ENCODE results near the gene MUCL3. TPM values are rescaled to one million over a fixed set of nuclear protein-coding genes. Genes with fewer than 3 reads are reported as not detected.

The MUCL3 gene
- polyA plus RNA-seq (2013, experiment 1 of 2) = not detected
- not detected for polyA plus RNA-seq (2013, experiment 2 of 2)

DNA sequence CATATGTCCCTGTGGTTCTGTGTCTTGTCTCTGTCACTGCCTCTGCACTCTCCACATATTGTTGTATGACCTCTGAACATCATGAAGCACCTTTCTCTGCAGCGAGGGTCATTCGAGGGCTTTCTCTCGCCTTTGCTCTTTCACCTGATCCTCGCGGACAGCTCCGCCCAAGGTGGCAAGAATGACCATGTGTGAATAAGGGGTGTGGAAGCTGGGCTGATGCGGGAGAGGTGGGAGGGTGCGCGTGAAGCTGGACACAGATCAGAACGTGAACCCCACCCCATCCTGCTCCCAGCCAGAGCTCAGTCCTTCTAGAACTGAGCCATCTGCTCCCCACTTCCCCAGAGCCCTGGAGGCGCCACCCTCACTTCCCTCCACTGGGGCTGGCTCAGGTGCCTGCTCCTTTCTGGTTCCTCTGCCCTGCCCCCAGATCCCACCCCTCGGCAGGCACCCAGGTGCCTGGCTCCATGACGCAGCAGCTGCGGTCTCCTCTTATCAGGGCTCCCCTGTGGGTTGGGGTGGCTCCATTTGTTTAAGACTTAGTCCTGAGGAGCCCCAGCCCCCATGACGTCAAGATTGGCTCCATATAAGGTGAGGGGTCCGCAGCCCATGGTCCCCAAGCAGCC lies at the start of gene MUCL3:
TSS of gene MUCL3 (plus strand) at position 613 of the 626 bp plus-strand sequence. CDS start 27 bp downstream, outside the sequence.
- H3K4me3 ChIP-seq (ENCODE audit: extremely low read depth, insufficient read depth, low read length, poor library complexity, severe bottlenecking) = no peak within 1 kb of the TSS
- no peak within 1 kb of the TSS for H3K27ac ChIP-seq (ENCODE audit: low read depth, low read length, severe bottlenecking)
- no peaks in the 10 kb centered on the region for H3K36me3 ChIP-seq (ENCODE audit: control insufficient read depth, insufficient read depth, low read length)
- H3K9me3 ChIP-seq (ENCODE audit: control insufficient read depth, low read length) = no peaks in the 10 kb centered on the region
- H3K4me1 ChIP-seq (ENCODE audit: control insufficient read depth, insufficient read depth, low read length, poor library complexity, severe bottlenecking) = peaks cover 4% of the 10 kb centered on the region
- WGBS, 2 experiments (ENCODE audit: insufficient coverage in 2 of 2) = 86 to 87% methylated on average over 10 of the region's 16 CpGs

DNA sequence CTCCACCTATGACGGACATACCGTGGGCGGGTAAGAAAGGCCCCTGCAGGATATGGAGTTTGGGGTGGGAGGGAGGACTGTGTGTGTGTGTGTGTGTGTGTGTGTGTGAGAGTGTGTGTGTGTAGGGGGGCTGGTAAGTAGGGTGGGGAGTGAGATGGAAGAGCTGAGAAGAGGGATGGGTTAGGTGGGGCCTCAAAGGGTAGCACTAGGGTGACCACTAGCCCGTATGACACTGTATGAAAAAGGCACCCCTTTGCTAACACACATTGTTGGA lies 49.4 kb upstream of the MUCL3 start:
- Histone ChIP-seq H3K36me3 (ENCODE audit: control insufficient read depth, insufficient read depth, low read length) (peaks cover 72% of the 10 kb centered on the region), H3K27ac (ENCODE audit: low read depth, low read length, severe bottlenecking) (no peak overlapping the region), H3K9me3 (ENCODE audit: control insufficient read depth, low read length) (no peaks in the 10 kb centered on the region), H3K4me1 (ENCODE audit: control insufficient read depth, insufficient read depth, low read length, poor library complexity, severe bottlenecking) (peaks cover 20% of the 10 kb centered on the region), H3K4me3 (ENCODE audit: extremely low read depth, insufficient read depth, low read length, poor library complexity, severe bottlenecking) (no peak overlapping the region)
- 94% methylated on average over 3 of the region's 4 CpGs; no CpG with 5 or more reads in 1 of the 2 experiments for WGBS, 2 experiments (ENCODE audit: insufficient coverage in 2 of 2)

GRCh38 chr6:30891816-30892538 lies 48.8 kb upstream of the MUCL3 start:
- 90 to 92% methylated on average over 18 of the region's 21 CpGs for WGBS, 2 experiments (ENCODE audit: insufficient coverage in 2 of 2)
- Histone ChIP-seq H3K9me3 (ENCODE audit: control insufficient read depth, low read length) (no peaks in the 10 kb centered on the region), H3K4me1 (ENCODE audit: control insufficient read depth, insufficient read depth, low read length, poor library complexity, severe bottlenecking) (peaks cover 15% of the 10 kb centered on the region), H3K36me3 (ENCODE audit: control insufficient read depth, insufficient read depth, low read length) (peaks cover 78% of the 10 kb centered on the region), H3K4me3 (ENCODE audit: extremely low read depth, insufficient read depth, low read length, poor library complexity, severe bottlenecking) (no peak overlapping the region), H3K27ac (ENCODE audit: low read depth, low read length, severe bottlenecking) (no peak overlapping the region)

DNA sequence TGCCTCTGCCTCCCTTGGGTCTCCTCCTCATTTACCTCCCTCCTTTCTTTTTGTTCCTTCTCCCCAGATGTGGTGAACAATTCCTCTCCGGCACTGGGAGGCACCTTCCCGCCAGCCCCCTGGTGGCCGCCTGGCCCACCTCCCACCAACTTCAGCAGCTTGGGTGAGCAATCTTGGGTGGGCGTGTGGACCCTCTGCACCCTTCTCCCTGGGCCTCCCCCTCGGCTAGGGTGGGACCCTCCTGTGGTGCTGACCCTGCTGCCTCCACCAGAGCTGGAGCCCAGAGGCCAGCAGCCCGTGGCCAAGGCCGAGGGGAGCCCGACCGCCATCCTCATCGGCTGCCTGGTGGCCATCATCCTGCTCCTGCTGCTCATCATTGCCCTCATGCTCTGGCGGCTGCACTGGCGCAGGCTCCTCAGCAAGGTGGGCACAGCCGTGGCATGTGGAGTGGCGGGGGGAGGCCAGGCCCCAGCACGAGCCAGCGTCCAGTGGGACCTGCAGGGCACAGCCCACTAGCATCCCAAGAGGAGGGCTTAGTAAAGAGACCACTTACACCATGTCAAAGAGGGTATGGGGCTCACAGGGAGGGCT lies 47.7 kb upstream of the MUCL3 start:
- no peak overlapping the region for H3K4me3 ChIP-seq (ENCODE audit: extremely low read depth, insufficient read depth, low read length, poor library complexity, severe bottlenecking)
- no peaks in the 10 kb centered on the region for H3K9me3 ChIP-seq (ENCODE audit: control insufficient read depth, low read length)
- H3K4me1 ChIP-seq (ENCODE audit: control insufficient read depth, insufficient read depth, low read length, poor library complexity, severe bottlenecking) = peaks cover 8% of the 10 kb centered on the region
- WGBS, 2 experiments (ENCODE audit: insufficient coverage in 2 of 2) = 90 to 93% methylated on average over 13 to 16 of the region's 16 CpGs
- H3K36me3 ChIP-seq (ENCODE audit: control insufficient read depth, insufficient read depth, low read length) = peaks cover 83% of the 10 kb centered on the region
- no peak overlapping the region for H3K27ac ChIP-seq (ENCODE audit: low read depth, low read length, severe bottlenecking)

- 93% methylated on average over 8 of the region's 8 CpGs for WGBS, 2 experiments (ENCODE audit: insufficient coverage in 2 of 2)
- Histone ChIP-seq H3K36me3 (ENCODE audit: control insufficient read depth, insufficient read depth, low read length) (peaks cover 87% of the 10 kb centered on the region), H3K9me3 (ENCODE audit: control insufficient read depth, low read length) (no peaks in the 10 kb centered on the region), H3K4me3 (ENCODE audit: extremely low read depth, insufficient read depth, low read length, poor library complexity, severe bottlenecking) (no peak overlapping the region), H3K27ac (ENCODE audit: low read depth, low read length, severe bottlenecking) (no peak overlapping the region), H3K4me1 (ENCODE audit: control insufficient read depth, insufficient read depth, low read length, poor library complexity, severe bottlenecking) (peaks cover 2% of the 10 kb centered on the region)
These were observed 47.1 kb upstream of the MUCL3 start for GRCh38 chr6:30893666-30894065.

- Histone ChIP-seq H3K27ac (ENCODE audit: low read depth, low read length, severe bottlenecking) (no peak overlapping the region), H3K36me3 (ENCODE audit: control insufficient read depth, insufficient read depth, low read length) (peaks cover 87% of the 10 kb centered on the region), H3K4me3 (ENCODE audit: extremely low read depth, insufficient read depth, low read length, poor library complexity, severe bottlenecking) (no peak overlapping the region), H3K4me1 (ENCODE audit: control insufficient read depth, insufficient read depth, low read length, poor library complexity, severe bottlenecking) (no peaks in the 10 kb centered on the region), H3K9me3 (ENCODE audit: control insufficient read depth, low read length) (no peaks in the 10 kb centered on the region)
- WGBS, 2 experiments (ENCODE audit: insufficient coverage in 2 of 2) = 96 to 98% methylated on average over 7 to 12 of the region's 12 CpGs
These were observed 46.4 kb upstream of the MUCL3 start for GRCh38 chr6:30894381-30894780.

DNA sequence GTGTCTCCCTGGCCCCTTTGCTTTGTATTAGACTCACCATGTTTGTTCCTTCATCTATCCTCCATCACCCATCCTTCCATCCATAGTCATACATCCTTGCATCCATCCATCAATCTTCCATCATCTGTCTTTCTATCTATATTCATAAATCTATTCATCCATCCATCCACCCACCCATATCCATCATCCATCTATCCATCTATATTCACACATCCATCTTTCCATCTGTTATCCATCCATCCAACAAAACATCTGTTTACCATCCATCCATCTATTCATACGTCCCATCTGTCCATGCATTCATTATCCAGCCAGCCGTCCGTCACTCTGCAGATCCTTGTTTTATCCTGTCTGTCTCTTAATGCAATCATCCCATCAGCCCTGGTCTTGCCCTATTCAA lies 45.8 kb upstream of the MUCL3 start:
- WGBS, 2 experiments (ENCODE audit: insufficient coverage in 2 of 2) = 96 to 100% methylated on average over 3 of the region's 3 CpGs
- Histone ChIP-seq H3K36me3 (ENCODE audit: control insufficient read depth, insufficient read depth, low read length) (peaks cover 86% of the 10 kb centered on the region), H3K4me3 (ENCODE audit: extremely low read depth, insufficient read depth, low read length, poor library complexity, severe bottlenecking) (no peak overlapping the region), H3K9me3 (ENCODE audit: control insufficient read depth, low read length) (no peaks in the 10 kb centered on the region), H3K4me1 (ENCODE audit: control insufficient read depth, insufficient read depth, low read length, poor library complexity, severe bottlenecking) (no peaks in the 10 kb centered on the region), H3K27ac (ENCODE audit: low read depth, low read length, severe bottlenecking) (no peak overlapping the region)

- no peaks in the 10 kb centered on the region for H3K4me1 ChIP-seq (ENCODE audit: control insufficient read depth, insufficient read depth, low read length, poor library complexity, severe bottlenecking)
- peaks cover 83% of the 10 kb centered on the region for H3K36me3 ChIP-seq (ENCODE audit: control insufficient read depth, insufficient read depth, low read length)
- WGBS, 2 experiments (ENCODE audit: insufficient coverage in 2 of 2) = 88 to 89% methylated on average over 7 to 10 of the region's 10 CpGs
- H3K9me3 ChIP-seq (ENCODE audit: control insufficient read depth, low read length) = no peaks in the 10 kb centered on the region
- no peak overlapping the region for H3K4me3 ChIP-seq (ENCODE audit: extremely low read depth, insufficient read depth, low read length, poor library complexity, severe bottlenecking)
- no peak overlapping the region for H3K27ac ChIP-seq (ENCODE audit: low read depth, low read length, severe bottlenecking)
These were observed 45.4 kb upstream of the MUCL3 start for GRCh38 chr6:30895343-30895742.

GRCh38 chr6:30896541-30896940 lies 44.2 kb upstream of the MUCL3 start:
- no peak overlapping the region for H3K4me3 ChIP-seq (ENCODE audit: extremely low read depth, insufficient read depth, low read length, poor library complexity, severe bottlenecking)
- H3K36me3 ChIP-seq (ENCODE audit: control insufficient read depth, insufficient read depth, low read length) = peaks cover 72% of the 10 kb centered on the region
- H3K9me3 ChIP-seq (ENCODE audit: control insufficient read depth, low read length) = no peaks in the 10 kb centered on the region
- H3K27ac ChIP-seq (ENCODE audit: low read depth, low read length, severe bottlenecking) = no peak overlapping the region
- no peaks in the 10 kb centered on the region for H3K4me1 ChIP-seq (ENCODE audit: control insufficient read depth, insufficient read depth, low read length, poor library complexity, severe bottlenecking)
- 88 to 89% methylated on average over 7 to 10 of the region's 13 CpGs for WGBS, 2 experiments (ENCODE audit: insufficient coverage in 2 of 2)

DNA sequence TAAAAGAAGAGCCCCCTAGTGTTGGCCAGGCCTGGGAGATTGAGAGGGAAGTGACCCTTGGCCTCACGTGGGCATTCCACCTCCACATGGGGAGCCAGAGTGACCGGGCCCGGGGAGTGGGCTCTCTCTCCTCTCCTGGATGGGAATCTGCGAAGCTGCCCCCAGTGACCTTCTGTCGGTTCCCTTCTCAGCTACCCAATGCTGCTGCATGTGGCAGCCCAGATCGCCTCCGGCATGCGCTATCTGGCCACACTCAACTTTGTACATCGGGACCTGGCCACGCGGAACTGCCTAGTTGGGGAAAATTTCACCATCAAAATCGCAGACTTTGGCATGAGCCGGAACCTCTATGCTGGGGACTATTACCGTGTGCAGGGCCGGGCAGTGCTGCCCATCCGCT lies 42.9 kb upstream of the MUCL3 start:
- H3K9me3 ChIP-seq (ENCODE audit: control insufficient read depth, low read length) = no peaks in the 10 kb centered on the region
- no peaks in the 10 kb centered on the region for H3K4me1 ChIP-seq (ENCODE audit: control insufficient read depth, insufficient read depth, low read length, poor library complexity, severe bottlenecking)
- 91 to 92% methylated on average over 16 of the region's 16 CpGs for WGBS, 2 experiments (ENCODE audit: insufficient coverage in 2 of 2)
- H3K36me3 ChIP-seq (ENCODE audit: control insufficient read depth, insufficient read depth, low read length) = peaks cover 59% of the 10 kb centered on the region
- H3K27ac ChIP-seq (ENCODE audit: low read depth, low read length, severe bottlenecking) = no peak overlapping the region
- no peak overlapping the region for H3K4me3 ChIP-seq (ENCODE audit: extremely low read depth, insufficient read depth, low read length, poor library complexity, severe bottlenecking)

Data from mesodermal cell (in vitro differentiated cells).